DMS79 treated with DMSO at 0.1 percent for 48 hours (cell line): ENCODE results near the gene C16orf89.
"Not testable (repeated sequence)": the region's sequence is repeated elsewhere in the genome, so short reads cannot be mapped to it uniquely, and the experiment has no call there.

Experiments
- DNase-seq: peaks from one replicate; lab custom pipeline; 2025; lab: John Stamatoyannopoulos, UW

The C16orf89 gene

DNA sequence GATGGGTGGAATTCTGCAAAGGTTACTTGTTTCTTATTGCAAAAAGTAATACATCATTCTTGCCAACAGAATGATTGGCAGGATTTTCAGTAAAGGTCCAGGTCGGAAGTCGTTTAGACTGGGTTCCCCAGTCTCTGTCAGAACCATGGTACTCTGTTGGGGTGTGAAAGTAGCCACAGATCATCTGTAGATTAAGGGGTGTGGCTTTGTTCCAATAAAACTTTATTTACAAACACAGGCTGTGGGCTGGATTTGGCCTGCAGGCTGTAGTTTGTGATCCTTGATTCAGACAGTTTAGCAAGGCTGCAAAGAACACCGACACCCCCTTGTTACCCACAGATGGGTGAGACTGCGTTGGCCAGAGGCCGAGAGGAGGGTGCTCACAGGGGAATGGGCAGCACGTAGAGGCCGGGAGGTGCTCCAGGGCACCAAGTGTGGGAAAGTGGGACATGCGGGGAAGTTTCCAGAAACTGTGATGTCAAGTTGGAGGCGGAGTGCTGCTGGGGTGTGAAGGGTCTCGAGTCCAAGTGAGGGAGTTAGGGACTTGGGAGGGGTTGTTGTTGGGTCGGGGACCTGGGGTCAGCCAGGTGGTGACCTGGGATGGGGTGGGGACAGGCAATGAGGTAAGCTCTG, 18.5 kb upstream of the C16orf89 start:
- not testable (repeated sequence) for DNase-seq

DNA sequence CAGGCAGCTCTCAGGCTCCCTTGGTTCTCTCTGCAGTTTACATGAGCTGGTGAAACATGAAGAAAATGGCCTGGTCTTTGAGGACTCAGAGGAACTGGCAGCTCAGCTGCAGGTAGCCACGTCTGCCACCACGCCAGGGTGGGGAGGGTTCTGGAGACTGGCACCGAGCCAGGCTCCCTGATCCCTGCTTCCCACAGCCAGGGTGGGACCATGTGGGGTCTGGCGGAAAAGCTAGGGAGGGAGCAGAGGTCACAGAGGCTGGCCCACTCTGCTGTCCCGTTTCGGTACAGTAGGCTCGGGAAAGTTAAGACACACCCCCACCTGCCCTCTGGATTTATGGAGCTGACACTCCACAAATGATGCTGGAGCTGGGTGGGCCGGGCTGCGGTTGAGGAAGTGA, 17.9 kb upstream of the C16orf89 start:
- DNase-seq = not testable (repeated sequence)

DNA sequence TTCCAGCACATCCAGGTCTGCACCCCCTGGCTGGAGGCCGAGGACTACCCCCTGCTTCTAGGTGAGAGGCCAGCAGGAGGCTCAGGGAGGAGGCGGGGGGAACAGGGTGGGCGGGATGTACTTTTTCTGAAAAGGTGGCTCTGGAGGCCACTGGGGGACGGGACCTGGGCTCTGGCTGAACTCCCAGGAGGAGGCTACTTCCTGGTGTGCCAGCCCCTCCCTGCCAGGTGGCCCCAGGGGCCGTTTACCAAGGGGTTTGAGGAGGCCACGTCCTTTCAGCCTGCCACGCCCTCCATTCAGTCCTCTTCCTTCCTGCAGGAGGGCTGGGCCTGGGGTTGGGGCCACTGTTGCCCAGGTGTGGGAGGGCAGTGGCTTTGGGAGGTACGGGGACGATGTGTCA, 15.2 kb upstream of the C16orf89 start:
- DNase-seq = not testable (repeated sequence)

DNA sequence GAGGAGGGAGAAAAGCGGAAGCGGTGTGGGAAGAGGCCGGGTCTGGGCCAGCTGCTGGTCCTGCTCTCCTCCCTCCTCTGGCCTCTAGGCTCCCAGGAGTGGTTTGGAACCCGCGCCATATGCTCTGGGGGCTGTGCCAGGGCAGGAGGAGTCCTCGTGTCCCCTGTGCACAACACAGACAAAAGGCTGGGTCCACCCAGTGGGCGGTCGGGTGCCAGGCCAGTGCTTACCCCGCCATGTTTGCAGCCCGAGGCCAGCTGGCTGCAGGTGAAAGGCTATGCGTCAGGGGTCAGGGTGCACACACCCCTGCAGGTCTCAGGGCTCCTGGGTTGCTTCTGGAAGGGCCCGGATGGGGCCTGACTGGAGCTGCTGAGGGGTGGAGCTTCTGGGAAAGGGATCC, 14.7 kb upstream of the C16orf89 start:
- DNase-seq = not testable (repeated sequence)

DNA sequence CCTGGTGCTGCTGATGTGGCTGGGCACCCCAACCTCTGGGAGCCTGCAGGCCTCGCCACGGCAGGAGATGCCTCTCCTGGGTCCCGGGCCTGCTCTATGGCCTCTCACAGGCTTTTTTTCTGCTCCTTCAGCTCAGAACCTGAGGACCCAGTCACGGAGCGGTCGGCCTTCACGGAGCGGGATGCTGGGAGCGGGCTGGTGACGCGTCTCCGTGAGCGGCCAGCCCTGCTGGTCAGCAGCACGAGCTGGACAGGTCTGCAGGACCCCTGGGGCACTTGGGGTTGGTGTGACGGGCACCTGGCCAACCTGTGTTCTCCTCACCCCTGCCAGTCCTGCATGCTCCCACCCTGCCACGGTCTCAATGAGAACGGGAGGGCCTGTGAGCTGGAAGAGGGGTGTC, 12.9 kb upstream of the C16orf89 start:
- DNase-seq = no peak

DNA sequence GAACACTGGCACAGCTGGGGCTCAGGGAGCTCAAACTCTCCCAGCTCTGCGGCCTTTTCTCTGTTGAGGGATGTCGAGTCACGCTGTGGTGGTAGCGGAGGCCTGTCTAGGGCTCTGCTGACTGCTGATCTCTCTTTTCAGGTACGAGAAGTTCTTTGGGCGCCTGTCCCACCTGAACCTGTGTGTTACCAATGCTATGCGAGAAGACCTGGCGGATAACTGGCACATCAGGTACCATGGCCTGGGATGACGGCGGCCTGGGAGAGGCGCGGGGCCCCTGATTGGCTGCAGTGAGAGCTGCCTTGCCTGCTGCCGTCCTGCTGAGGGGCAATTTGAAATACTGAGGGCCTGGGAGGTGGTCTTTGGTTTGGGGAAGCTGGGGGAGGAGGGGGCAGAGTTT, 11.5 kb upstream of the C16orf89 start:
- DNase-seq = no peak

DNA sequence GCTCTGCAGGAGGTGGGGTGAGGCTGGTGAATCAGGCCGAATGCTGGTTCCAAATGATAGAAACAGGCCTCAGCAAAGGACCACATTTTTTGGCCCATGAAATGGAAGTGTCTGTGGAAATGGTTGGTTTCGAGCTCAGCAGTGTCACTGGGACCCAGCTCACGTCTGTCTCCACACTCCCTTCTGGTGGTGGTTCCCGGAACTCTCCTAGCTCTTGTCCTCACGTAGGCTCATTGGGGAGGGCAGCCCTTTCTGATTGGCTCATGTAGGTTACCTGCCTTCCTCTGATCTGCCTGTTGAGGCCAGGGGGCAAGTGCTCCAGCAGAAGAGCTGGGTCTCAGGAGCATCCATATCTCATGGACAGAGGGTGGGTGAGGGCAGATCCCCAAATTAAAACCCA, 9.9 kb upstream of the C16orf89 start:
- DNase-seq = no peak

DNA sequence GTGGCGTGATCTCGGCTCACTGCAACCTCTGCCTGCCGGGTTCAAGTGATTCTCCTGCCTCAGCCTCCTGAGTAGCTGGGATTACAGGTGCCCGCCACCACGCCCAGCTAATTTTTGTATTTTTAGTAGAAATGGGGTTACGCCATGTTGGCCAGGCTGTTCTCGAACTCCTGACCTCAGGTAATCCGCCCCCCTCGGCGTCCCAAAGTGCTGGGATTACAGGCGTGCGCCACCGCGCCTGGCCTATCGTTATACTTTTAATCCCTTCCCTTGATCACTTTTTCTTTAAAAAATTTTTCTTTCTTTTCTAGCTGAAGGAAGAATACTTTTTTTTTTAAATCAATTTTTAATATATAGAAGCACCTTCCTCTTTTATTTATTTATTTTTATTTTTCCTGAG, 8.0 kb upstream of the C16orf89 start:
- DNase-seq = not testable (repeated sequence)

DNA sequence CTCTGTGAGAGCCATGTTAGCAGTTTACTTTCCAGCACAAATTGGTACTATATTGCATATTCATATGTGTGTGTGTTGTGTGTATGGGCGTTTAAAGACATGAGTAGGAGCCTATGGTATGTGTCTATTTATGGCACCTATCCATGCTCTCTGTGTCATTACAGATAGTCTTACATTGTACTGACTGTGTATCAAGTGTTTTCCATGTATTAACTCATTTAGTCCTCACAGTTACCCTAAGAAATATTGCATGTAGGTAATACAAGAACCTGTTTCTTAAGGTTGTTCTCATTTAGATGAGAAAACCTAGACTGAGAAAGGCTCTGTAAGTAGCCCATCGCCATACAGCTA, 7.5 kb upstream of the C16orf89 start:
- DNase-seq = no peak

DNA sequence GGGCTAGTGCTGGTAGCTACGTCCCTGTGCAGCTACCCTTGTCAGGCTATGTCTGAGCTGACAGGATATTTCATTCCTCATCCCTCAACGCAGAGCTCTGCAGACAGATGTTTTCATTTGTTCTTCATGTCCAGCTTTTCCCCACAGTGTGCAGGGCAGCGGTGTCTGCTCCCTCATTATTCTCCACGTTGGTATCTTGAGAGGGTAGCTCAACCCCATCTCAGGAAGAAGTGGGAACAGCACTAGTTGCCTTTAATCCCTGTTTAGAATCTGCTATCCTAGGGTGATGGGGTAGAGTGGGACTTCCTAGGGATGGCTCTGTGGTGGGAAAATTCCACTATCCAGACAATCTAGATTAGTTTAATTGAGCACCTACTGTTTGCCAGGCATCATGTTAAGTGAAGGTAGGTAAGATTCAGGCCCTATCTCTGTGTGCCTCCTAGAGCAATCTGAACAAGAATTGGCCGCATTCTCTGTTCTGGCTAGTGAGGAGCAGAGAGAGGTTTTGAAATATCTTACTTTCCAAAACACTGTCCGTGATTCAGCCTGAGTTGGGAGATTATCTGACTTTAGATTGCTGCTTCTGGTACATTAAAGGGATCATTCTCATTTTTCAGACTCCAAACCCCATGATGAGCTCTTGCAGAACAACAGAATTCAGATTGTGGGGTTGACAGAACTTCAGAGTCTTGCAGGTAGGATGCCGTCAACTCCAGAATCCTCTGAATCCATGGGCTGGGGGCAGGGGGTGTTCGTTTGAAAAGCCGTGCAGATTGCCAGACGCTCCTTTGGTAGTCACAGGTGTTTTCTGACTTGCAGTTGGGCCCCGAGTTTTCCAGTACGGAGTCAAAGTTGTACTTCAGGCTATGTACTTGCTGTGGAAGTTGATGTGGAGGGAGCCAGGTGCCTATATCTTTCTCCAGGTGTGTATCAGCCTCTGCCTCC, 6.8 kb upstream of the C16orf89 start:
- no peak for DNase-seq

DNA sequence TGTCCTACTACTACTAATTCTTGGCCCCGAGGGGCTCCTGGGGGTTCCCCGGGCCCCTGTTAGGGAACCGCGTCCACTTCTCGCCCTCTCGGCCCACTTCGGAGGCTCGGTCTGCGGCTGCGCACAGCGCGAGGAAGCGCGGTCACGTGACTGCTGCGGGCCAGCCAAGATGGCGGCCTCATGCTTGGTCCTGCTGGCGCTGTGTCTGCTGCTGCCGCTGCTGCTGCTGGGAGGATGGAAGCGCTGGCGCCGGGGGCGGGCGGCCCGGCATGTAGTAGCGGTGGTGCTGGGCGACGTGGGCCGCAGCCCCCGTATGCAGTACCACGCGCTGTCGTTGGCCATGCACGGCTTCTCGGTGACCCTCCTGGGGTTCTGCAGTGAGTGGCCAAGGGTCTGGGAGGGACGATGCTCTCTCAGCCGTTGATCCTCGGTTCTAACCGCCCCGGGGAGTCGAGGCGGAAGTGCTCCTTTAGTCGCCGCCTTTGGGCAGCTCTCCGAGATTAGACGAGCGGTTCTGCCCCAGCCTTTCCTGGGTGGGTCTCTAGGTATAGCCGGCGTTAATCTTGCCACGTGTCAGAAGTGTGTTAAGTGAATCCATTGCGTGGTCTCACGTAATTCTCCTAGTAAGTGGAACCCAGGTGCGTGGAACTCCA, 6.1 kb upstream of the C16orf89 start, which contains the start of gene ALG1:
Gene ALG1 (plus strand): TSS at position 163 of the 653 bp plus-strand sequence. CDS start 7 bp downstream, at position 170.
- peak; percentile 76 for DNase-seq

DNA sequence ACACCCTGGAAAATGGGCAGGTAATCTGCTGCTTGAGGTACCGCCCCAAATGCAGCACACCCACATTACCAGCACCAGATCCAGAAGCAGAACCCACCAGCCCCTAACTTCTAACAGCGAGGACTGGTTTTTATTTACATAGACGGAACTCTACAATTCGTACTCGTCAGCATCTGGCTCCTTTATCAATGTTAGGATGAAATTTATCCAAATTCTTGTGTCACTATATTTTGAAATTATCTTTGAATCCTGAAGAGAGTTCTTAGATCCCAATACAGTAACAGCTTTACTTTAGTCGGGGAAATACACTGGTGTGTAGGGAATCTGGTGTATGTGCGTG, 5.6 kb upstream of the C16orf89 start:
- DNase-seq = no peak

DNA sequence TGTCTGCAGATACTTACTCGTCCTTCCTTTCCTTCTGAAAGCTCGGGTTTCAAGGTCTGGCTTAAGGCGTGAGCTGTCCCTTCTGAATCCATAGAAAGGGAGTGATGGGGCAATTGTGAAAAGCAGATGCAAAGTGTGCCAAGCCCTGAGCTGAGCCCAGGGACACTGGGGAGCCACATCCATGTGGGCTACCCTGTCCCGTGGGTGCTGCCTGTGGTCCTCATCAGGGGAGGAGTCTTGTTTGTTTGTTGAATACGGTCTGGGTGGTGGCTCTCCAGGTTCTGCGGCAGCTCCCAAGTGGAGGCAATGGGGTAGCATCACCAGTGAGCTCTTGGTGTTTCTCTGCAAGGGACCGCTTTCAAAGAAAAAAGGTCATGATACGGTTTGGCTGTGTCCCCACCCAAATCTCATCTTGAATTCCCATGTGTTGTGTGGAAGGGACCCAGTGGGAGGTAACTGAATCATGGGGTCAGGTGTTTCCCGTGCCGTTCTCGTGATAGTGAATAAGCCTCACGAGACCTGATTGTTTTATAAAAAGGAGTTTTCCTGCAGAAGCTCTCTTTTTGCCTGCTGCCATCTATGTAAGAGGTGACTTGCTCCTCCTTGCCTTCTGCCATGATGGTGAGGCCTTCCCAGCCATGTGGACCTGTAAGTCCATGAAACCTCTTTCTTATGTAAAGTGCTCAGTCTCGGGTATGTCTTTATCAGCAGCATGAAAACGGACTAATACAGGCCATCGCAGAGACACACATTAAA, 4.9 kb upstream of the C16orf89 start:
- no peak for DNase-seq

DNA sequence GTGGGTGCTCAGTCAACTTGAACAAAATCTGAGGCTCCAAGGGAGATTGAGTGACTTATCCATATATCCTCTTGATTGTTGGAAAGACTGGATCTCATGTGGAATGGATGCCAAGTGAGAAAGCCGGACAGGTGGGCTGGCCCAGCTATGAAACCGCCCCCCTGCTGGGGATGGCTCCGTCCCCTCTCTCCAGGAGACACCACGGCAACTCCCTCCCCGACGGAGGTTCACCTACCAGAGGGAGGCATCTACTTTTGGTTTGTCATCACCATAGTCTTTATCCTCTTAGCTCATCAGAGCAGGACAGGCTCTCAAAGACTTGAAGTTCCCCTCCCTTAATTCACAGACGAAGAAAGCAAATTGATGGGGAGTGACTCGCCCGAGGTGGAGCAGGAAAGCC, 4.1 kb upstream of the C16orf89 start:
- DNase-seq = no peak

DNA sequence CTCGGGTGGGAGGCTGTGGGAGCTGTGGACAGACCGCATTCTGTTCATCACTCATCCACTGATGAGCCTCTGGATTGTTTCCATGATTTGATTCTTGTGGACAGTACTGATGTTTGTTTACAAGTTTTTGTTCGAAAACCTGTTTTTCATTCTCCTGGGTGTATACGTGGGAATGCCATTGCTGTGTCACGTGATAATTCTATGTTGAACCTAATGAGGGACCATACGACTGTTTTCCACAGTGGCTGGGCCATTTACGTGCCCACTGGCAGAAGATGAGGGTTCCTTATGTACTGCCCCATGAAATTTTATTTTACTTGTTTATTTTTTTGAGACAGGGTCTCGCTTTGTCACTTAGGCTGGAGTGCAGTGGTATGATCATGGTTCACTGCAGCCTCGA, 3.3 kb upstream of the C16orf89 start:
- no peak for DNase-seq

DNA sequence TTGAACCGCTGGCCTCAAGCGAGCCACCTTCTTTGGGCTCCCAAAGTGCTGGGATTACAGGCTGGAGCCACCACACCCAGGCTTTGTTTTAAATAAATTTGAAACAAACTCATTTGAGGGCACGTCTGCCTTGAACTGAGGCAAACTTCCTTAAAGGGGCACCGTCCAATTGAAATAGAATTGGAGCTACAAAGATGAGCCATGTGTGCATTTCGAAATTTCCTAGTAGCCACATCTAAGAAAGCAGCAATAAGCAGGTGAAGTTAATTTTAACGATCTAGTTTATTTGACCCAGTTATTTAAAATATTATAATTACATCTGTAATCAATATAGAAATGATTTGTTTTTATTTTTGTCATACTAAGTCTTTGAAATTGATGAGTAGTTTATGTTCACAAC, 755 bp upstream of the C16orf89 start:
- DNase-seq = no peak

DNA sequence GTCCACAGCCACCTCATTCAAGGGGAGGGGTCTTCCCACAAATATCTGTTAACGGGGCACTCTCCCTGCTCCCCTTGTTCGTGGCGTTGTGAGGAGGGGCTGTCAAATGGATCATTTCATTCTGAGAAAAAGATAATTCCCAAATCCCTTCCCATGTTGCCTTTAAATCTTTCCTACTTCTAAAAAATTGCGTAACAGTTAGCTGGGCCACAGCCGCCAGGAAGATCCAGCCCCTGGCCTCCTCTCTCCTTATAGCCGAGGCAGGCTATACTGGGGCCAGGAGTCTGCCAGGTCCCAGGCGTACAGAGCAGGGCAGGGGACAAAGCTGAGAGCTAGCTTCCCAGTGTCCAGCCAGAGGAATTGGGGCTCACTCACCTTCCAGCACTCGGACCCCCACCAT, 430 bp downstream of the C16orf89 start:
- peak; percentile 76 for DNase-seq

DNA sequence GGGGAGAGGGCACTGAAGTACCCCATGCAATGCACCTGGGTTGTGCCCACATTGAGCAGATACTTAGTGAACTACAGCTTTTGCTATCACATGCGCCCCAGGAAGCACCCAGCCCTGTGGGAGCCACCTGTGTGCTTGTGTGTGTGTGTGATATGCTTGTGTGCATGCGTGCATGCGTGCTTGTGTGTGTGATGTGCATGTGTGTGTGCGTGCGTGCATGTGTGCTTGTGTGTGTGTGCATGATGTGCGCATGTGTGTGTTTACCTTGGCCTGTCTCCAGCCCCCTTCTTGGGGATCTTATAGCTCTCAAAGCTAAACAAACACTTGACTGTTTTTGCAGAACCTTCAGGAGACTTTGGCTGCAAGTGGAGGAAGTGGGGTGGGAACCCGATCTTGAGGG, 841 bp downstream of the C16orf89 start:
- peak; percentile 95 for DNase-seq

DNA sequence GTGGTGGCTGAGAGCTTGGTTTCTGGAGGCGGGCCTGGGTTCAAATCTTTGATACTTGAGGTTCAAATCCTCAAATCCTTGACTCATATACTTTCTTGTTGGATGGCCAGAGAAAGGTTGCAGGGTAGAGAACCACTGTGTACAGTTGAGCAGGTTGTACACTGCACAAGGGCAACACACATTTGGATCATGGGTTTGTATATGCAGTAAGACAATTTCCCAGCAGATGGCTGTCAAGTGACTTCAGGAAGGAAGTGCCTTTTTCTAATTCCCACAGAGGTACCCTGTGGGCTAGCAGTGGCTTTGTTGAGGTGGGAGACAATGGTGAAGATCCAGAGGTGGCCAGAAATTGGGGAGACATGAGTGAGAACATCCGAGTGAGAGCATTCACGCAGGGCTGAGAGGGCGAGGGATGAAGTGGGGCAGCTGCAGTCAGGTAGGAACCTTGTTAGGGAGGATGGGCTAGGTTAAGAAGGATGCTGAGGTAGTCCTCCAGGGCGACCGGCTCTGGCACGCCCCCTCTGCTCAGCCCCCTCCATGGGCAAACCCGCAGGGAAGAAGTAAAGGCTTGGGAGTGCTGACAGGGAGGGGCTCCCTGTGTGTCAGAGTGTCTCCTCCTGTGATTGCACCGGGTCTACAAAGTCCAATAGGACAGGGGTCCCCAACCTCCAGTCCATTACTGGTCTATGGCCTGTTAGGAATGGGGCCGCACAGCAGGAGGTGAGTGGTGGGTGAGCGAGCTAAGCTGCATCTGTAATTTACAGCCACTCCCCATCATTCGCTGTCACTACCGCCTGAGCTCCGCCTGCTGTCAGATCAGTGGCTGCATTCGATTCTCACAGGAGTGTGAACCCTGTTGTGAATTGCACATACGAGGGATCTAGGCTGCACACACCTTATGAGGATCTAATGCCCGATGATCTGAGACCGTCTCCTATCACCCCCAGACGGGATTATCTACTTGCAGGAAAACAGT, 2.7 kb downstream of the C16orf89 start:
- DNase-seq = no peak

DNA sequence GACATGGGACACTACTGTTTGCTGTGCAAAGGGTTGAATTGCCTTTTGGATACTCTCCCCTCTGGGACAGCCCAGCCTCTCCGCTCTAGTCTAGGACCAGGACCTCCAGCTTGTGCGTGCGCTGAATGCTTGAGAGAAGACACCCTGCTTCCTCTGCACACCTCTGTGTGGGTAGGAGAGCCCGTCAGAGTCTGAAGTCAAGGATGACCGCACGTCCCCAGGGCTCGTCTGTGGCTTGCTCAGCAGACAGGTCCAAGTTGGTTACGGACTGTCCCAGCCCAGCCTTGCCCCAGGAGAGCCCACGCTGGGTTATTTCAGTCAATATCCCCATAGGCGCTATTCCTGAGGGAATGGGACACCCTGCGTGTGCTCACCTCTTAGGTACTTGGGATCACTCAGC, 3.7 kb downstream of the C16orf89 start:
- no peak for DNase-seq

DNA sequence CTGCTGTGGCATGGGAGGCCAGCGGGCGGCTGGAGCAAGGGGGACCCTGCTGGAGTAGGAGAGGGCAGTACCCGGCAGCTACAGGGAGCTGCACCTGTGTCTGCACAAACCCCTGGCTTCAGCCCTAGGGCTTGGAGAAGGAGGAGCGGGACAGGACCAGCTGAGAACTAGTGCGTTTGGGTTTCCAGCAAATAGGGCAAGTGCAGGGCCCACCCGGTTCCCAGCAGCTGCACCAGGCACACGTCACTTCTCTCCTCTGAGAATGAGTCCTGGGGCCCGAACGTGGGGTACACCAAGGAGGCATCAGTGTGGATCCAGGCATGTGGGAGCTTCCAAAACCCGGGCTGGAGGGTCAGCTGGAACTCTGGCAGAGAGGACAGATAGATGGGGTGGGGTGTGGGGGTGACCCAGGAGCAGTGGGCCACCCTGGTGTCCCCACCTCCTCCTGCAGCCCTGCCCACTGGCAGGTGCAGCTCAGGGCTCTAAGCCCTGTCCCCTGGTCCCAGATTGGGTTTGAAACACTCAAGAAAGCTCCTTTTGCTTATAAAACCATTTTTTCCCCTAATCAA, 5.6 kb downstream of the C16orf89 start:
- no peak for DNase-seq
